ENCODE measurements around the gene SYNE2. TPM values are rescaled to one million over a fixed set of nuclear protein-coding genes. Genes with fewer than 3 reads are reported as not detected.

The SYNE2 gene
- total RNA-seq, 1 donor from 2014 or later, result 5.7 TPM

DNA sequence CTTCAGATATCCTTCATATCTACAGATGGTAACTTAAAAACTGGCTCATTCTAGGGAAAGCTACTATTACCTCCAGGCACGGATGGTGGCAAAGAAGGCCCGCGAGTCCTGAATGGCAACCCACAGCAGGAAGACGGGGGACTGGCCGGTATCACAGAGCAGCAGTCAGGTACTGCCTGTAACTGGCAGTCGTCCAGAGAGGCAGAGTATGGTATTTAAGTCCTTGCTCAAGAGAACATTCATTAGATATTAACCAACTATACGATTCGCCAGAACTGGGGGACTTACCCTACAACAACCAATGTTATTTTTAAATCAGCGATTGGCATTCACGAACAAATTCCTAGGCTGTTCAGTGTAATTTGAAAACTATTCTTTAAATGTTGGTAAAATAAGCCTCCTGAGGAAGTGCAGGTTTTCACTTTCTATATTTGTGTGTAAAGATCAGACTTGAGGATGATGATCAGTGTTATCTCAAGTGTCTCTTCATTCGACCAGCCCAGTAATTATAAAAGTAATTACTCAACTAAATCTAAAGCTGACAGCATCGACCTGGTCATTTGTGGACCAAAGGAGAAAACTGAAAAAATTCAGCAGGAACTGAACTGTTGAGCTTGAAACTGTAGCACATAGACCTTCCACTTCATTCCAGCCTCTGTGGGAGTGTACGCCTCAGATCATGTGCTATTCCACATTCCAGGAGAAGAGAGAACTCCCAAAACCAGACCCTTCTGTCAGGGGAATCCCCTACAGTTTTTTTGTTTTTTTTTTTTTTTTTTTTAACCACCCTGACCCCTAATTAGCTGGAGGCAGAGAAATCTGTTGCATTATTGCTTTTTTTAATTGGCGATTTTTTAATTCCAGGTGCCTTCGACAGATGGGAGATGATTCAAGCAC, 365.8 kb downstream of the SYNE2 start:
- H3K36me3 ChIP-seq (ENCODE audit: insufficient read depth, low read length), result peaks cover 2% of the 10 kb centered on the region
- no peaks in the 10 kb centered on the region for H3K27me3 ChIP-seq (ENCODE audit: insufficient read depth, low read length)
- Mint-ChIP-seq H3K36me3 (ENCODE audit: low read depth, unreplicated experiment) (peaks cover 2% of the 10 kb centered on the region), H3K27me3 (ENCODE audit: low read depth, unreplicated experiment) (peaks cover 3% of the 10 kb centered on the region), H3K27ac (ENCODE audit: unreplicated experiment) (no peak overlapping the region), H3K9me3 (ENCODE audit: unreplicated experiment) (no peaks in the 10 kb centered on the region), H3K4me3 (ENCODE audit: unreplicated experiment) (no peak overlapping the region), H3K4me1 (ENCODE audit: low read depth, unreplicated experiment) (peaks cover 15% of the 10 kb centered on the region)
- no peak overlapping the region for H3K9ac ChIP-seq (ENCODE audit: low read length)
- FAIRE-seq, result no peak
- TF ChIP-seq EZH2 (IDR thresholded peaks at IDR 0.05; ENCODE audit: insufficient read depth, low read length) (no peak), CTCF (IDR thresholded peaks at IDR 0.05; ENCODE audit: insufficient read depth, low read depth, low read length) (no peak)
- H3K4me2 ChIP-seq (ENCODE audit: low read length), result no peak overlapping the region
- no peak overlapping the region for H3K27ac ChIP-seq (ENCODE audit: low read depth, low read length)
- H3K4me3 ChIP-seq (ENCODE audit: insufficient read depth, low read depth, low read length), result no peak overlapping the region
- H2AFZ ChIP-seq (ENCODE audit: low read depth, low read length), result no peak overlapping the region
- DNase-seq (ENCODE audit: low read depth), result no peak
- H4K20me1 ChIP-seq (ENCODE audit: insufficient read depth, low read length), result no peaks in the 10 kb centered on the region
- H3K9me3 ChIP-seq (ENCODE audit: insufficient read depth, low read depth, low read length), result no peaks in the 10 kb centered on the region
- H3K4me1 ChIP-seq (ENCODE audit: insufficient read depth, low read length), result no peaks in the 10 kb centered on the region
- no peaks in the 10 kb centered on the region for H3K79me2 ChIP-seq (ENCODE audit: insufficient read depth, low read length)

DNA sequence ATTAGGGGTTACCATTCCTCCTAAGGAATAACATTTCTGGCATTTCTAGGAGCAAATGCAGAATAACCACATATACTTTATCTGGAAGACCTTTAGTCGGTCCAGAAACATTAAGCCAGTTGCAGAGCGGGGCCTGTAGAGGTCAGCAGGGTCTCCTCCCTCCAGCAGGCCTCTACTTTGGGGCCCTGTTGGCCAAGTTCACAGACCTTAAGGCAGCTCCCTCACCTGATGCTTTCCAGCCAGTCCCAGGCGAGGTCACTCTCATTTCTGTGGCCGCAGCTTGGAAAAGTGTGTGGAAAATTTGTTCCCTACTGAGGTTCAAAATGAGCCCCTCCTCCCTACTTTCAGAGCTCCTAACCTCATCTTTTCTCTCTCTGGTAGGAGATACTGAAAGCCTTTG, 367.3 kb downstream of the SYNE2 start:
- H3K36me3 ChIP-seq (ENCODE audit: insufficient read depth, low read length), result peaks cover 2% of the 10 kb centered on the region

More for the DNA sequence above, 367.3 kb downstream of the SYNE2 start:
- H3K9me3 ChIP-seq (ENCODE audit: insufficient read depth, low read depth, low read length), result no peaks in the 10 kb centered on the region
- Mint-ChIP-seq H3K36me3 (ENCODE audit: low read depth, unreplicated experiment) (peaks cover 2% of the 10 kb centered on the region), H3K4me3 (ENCODE audit: unreplicated experiment) (no peak overlapping the region), H3K27ac (ENCODE audit: unreplicated experiment) (no peak overlapping the region), H3K4me1 (ENCODE audit: low read depth, unreplicated experiment) (peaks cover 12% of the 10 kb centered on the region), H3K27me3 (ENCODE audit: low read depth, unreplicated experiment) (peaks cover 3% of the 10 kb centered on the region), H3K9me3 (ENCODE audit: unreplicated experiment) (no peaks in the 10 kb centered on the region)
- H3K4me2 ChIP-seq (ENCODE audit: low read length), result no peak overlapping the region
- no peaks in the 10 kb centered on the region for H3K4me1 ChIP-seq (ENCODE audit: insufficient read depth, low read length)
- H4K20me1 ChIP-seq (ENCODE audit: insufficient read depth, low read length), result no peaks in the 10 kb centered on the region
- no peak for DNase-seq (ENCODE audit: low read depth)
- FAIRE-seq, result no peak
- no peak overlapping the region for H3K9ac ChIP-seq (ENCODE audit: low read length)
- no peaks in the 10 kb centered on the region for H3K79me2 ChIP-seq (ENCODE audit: insufficient read depth, low read length)
- H3K4me3 ChIP-seq (ENCODE audit: insufficient read depth, low read depth, low read length), result no peak overlapping the region
- no peaks in the 10 kb centered on the region for H3K27me3 ChIP-seq (ENCODE audit: insufficient read depth, low read length)
- no peak overlapping the region for H3K27ac ChIP-seq (ENCODE audit: low read depth, low read length)
- no peak overlapping the region for H2AFZ ChIP-seq (ENCODE audit: low read depth, low read length)
- no peak for TF ChIP-seq EZH2 (IDR thresholded peaks at IDR 0.05; ENCODE audit: insufficient read depth, low read length)
- no peak for TF ChIP-seq CTCF (IDR thresholded peaks at IDR 0.05; ENCODE audit: insufficient read depth, low read depth, low read length)

All from astrocyte (in vitro differentiated cells and primary cell).